ENCODE results near the gene SLC26A1. TPM values are rescaled to one million over a fixed set of nuclear protein-coding genes. Genes with fewer than 3 reads are reported as not detected.

SLC26A1 gene
- total RNA-seq, 4 donors from 2014 or later = not detected

DNA sequence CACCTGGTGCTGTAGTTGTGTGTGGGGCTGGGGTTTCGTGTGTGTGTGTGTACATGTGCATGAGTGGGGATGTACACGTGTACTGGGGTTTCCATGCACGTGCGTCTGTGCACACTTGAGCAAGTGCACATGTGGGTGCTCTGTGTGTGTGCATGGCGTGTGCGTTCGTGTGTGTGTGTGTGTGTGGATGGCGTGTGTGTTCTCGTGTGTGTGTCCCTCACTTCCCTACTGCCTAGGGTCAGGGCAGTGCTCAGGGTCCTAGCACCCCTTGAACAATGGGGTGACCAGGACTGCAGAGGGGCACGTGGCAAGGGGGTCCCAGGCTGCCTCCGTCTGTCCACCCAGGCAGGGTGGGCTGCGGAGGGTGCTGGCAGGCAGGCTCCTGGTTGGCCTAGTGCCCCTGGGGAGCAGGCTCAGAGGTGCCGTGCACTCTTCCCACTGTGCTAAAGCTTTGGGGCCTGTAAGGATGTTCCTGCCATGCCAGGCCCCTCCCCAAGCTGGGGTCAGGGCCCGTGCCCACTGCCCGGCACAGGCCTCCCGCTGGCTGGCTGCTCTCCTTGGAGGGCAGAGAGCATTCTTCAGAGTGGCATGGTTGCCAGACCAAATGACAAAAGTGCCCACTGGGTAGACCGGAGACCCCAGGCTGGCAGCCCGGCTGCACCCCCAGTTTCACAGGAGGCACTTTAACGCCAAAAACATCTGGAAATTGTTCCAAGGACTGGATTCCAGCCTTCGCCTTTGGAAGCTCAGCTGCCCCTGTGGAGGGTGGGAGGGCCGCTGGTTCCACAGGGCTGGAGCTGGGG is 47.3 kb upstream of the SLC26A1 start:
- H3K4me1 ChIP-seq = peaks cover 0 to 75% (median 34%) of the 10 kb centered on the region in 3 donors
- no peak for TF ChIP-seq EP300 (IDR thresholded peaks at IDR 0.05)
- TF ChIP-seq, protein P1, sequence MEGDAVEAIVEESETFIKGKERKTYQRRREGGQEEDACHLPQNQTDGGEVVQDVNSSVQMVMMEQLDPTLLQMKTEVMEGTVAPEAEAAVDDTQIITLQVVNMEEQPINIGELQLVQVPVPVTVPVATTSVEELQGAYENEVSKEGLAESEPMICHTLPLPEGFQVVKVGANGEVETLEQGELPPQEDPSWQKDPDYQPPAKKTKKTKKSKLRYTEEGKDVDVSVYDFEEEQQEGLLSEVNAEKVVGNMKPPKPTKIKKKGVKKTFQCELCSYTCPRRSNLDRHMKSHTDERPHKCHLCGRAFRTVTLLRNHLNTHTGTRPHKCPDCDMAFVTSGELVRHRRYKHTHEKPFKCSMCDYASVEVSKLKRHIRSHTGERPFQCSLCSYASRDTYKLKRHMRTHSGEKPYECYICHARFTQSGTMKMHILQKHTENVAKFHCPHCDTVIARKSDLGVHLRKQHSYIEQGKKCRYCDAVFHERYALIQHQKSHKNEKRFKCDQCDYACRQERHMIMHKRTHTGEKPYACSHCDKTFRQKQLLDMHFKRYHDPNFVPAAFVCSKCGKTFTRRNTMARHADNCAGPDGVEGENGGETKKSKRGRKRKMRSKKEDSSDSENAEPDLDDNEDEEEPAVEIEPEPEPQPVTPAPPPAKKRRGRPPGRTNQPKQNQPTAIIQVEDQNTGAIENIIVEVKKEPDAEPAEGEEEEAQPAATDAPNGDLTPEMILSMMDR (IDR thresholded peaks at IDR 0.05) = no peak
- TF ChIP-seq POLR2A (IDR thresholded peaks at IDR 0.05) = no peak
- 93% methylated on average over 3 of the region's 21 CpGs; no CpG with 5 or more reads in 1 of the 2 donors for WGBS, 2 donors (ENCODE audit: low coverage in 1 of 2)
- no peaks in the 10 kb centered on the region for H3K36me3 ChIP-seq
- H3K9me3 ChIP-seq = no peaks in the 10 kb centered on the region
- no peak overlapping the region for H3K4me3 ChIP-seq
- no peak overlapping the region for H3K27ac ChIP-seq
- H3K27me3 ChIP-seq = peaks cover 58% of the 10 kb centered on the region
- ATAC-seq = no peak

DNA sequence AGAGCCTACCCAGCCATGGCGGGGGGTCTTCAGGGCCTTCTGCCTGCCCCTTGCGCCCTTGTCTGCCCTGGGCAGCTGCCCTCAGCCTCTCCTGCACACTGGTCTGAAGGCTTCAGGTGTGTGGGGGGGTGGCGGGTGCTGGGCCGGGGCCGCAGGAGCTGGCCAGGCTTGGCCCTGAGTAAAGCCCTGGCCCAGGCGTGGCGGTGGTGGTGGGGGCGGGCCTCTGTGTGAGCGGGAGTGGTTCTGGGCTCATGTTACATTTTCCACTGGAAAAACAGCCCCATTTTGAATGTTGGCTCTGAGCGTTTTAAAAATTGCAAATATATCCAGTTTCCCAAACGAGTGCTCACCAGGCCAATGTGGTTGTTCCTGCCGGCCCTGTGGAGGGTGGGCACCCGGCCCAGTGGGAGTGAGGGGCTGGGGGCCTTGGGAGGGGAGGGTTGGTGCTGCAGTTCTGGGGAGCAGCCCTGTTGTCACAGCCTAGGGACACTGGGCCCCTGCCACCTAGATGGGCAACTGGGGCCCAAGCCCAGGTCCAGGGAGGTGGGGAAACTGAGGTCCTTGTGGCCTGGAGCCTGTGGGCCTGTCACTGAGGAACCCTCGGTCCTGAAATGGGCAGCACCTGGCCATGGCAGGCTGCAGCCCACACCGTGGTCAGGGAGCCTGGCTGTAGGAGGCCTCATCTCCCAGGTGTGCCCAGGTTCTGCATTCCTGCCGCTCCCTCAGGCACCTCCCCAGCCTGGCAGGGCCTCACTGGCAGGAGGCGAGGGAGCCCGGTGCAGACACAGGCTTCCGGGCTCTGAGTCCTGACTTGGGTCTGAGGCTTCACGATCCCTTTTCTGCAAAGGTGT is 46.5 kb upstream of the SLC26A1 start:
- Histone ChIP-seq H3K27ac (peak overlapping the region in 3 of 4 donors; percentile 24 to 53 (median 32)), H3K4me3 (no peak overlapping the region), H3K9me3 (no peaks in the 10 kb centered on the region), H3K27me3 (peaks cover 50% of the 10 kb centered on the region), H3K4me1 (peaks cover 0 to 80% (median 34%) of the 10 kb centered on the region in 3 donors), H3K36me3 (no peaks in the 10 kb centered on the region)
- WGBS, 2 donors (ENCODE audit: low coverage in 1 of 2) = 85 to 100% methylated on average over 1 to 4 of the region's 20 CpGs
- ATAC-seq = peak; percentile 26
- TF ChIP-seq POLR2A (IDR thresholded peaks at IDR 0.05) = no peak
- no peak for TF ChIP-seq EP300 (IDR thresholded peaks at IDR 0.05)
- no peak for TF ChIP-seq POLR2AphosphoS5 (IDR thresholded peaks at IDR 0.05)
- TF ChIP-seq, protein P1 (IDR thresholded peaks at IDR 0.05) = no peak

DNA sequence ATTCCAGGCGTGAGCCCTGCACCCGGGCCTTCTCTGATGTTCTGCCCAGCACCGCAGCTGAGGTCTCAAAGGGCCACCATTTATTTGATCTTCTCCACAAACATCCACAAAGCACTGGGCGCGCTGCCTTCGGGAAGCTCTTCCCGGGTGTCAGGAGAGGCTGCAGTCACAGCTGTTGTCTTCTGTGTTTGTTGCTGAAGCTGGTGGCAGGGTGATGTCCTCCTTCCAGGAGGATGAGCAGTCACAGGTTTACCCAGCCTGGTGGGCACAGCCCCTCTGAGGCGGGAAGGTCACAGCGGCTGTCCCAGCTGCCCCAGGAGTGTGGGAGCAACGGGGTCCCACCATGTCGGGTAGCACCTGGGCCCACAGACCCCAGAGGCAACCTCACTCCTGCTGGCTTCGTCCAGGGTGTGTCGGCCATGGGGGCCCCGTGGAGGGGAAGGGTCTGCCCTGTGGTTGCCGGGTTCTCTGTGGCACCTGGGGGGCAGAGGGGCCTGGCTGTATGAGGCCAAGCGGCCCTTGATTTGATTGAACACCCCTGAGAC is 45.8 kb upstream of the SLC26A1 start:
- ATAC-seq = no peak
- peaks cover 43% of the 10 kb centered on the region for H3K27me3 ChIP-seq
- TF ChIP-seq EP300 (IDR thresholded peaks at IDR 0.05) (no peak), POLR2A (IDR thresholded peaks at IDR 0.05) (no peak), POLR2AphosphoS5 (IDR thresholded peaks at IDR 0.05) (no peak)
- TF ChIP-seq, protein P1 (IDR thresholded peaks at IDR 0.05) = no peak
- no peaks in the 10 kb centered on the region for H3K36me3 ChIP-seq
- H3K9me3 ChIP-seq = no peaks in the 10 kb centered on the region
- WGBS, 2 donors (ENCODE audit: low coverage in 1 of 2) = no CpG with 5 or more reads among the region's 16 CpGs
- H3K27ac ChIP-seq = peak overlapping the region in 2 of 4 donors; percentile 32 to 53
- peaks cover 0 to 80% (median 33%) of the 10 kb centered on the region in 3 donors for H3K4me1 ChIP-seq
- H3K4me3 ChIP-seq = no peak overlapping the region

DNA sequence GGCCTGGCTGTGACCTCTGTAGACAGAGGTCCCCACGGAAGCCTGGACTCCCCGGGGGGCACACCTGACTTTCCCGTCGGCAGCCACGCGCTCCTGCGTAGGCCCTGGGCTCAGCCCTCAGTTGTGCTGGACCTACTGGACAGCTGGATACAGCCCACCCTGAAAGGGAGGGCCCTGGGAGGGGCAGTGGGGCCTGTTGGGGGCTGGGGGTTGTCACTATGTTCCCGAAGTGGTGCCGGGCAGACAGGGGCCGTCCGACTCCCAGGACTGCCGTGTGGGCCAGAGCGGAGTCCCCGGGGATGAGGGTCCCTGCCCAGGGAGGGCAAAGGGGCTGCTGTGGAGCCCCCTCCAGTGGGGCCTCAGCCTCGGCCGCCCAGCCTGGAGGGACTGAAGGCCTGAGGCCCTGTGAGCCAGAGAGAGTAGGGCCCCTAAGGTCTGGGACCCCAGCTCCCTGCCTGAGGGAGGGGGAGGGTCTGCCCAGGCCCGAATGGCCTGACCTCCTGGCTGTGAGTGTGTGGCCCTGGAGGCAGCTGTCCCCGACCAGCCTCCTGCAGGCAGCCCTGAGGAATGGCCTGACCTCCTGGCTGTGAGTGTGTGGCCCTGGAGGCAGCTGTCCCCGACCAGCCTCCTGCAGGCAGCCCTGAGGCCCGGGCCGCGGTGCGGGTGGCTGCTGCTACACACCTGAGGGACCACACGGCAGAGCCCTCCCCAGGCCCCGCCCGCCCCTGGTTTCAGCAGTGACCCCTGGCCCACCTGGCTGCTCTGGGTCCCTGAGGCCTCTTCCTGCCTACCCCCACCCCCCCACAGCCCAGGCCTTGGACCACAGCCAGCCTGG is 44.0 kb upstream of the SLC26A1 start:
- no peaks in the 10 kb centered on the region for H3K9me3 ChIP-seq
- peaks cover 40% of the 10 kb centered on the region for H3K27me3 ChIP-seq
- TF ChIP-seq EP300 (IDR thresholded peaks at IDR 0.05) = no peak
- TF ChIP-seq, protein P1 (IDR thresholded peaks at IDR 0.05) = no peak
- no peak for TF ChIP-seq POLR2A (IDR thresholded peaks at IDR 0.05)
- TF ChIP-seq POLR2AphosphoS5 (IDR thresholded peaks at IDR 0.05) = no peak
- no CpG with 5 or more reads among the region's 26 CpGs for WGBS, 2 donors (ENCODE audit: low coverage in 1 of 2)
- no peak overlapping the region for H3K4me3 ChIP-seq
- H3K27ac ChIP-seq = no peak overlapping the region
- peaks cover 0 to 74% (median 27%) of the 10 kb centered on the region in 3 donors for H3K4me1 ChIP-seq
- ATAC-seq = no peak
- H3K36me3 ChIP-seq = no peaks in the 10 kb centered on the region

All from gastroesophageal sphincter (tissue), 4 donors.